Activated T-cell treated with anti-CD3 and anti-CD28 coated beads, Interleukin-2, amount 50 U/mL, for 4 hours (primary cell): ENCODE data around the gene RNF34. TPM values are rescaled to one million over a fixed set of nuclear protein-coding genes. Genes with fewer than 3 reads are reported as not detected.
A peak's percentile ranks its signal among the peaks of the same experiment; 100 is the strongest.

Experiments used
- ATAC-seq, 2 donors: fragments of 200-7000 bp; cut with Tn5 transposase; one replicate each; pipeline ENCODE4 v1.10.0; 2021
- DNase-seq: peaks from one replicate; pipeline ENCODE4 v3.0.0-alpha.2; 2020
- H3K27me3 Mint-ChIP-seq: one replicate; pipeline ENCODE4 v1.8.0; 2021; ENCODE audit warnings: low read depth, mixed read lengths
- H3K36me3 Mint-ChIP-seq: one replicate; pipeline ENCODE4 v1.8.0; 2022; ENCODE audit warnings: mixed read lengths; ENCODE audit not compliant: insufficient read depth
- H3K4me1 Mint-ChIP-seq: one replicate; pipeline ENCODE4 v1.8.0; 2021; ENCODE audit warnings: low read depth, mixed read lengths
- H3K4me3 Mint-ChIP-seq: one replicate; pipeline ENCODE4 v1.8.0; 2021; ENCODE audit warnings: mild to moderate bottlenecking, moderate library complexity, mixed read lengths
- H3K9me3 Mint-ChIP-seq: one replicate; pipeline ENCODE4 v1.8.0; 2021; ENCODE audit warnings: mixed read lengths
- total RNA-seq, 3 donors: library from RNA; stranded (reverse); gene quantifications; one replicate each; pipeline ENCODE4 v1.2.1, GENCODE V29; 2021

The RNF34 gene
- total RNA-seq, 3 donors from 2014 or later, result 69.8 to 84.3 (median 71.9) TPM

- Mint-ChIP-seq H3K27me3 (no peaks in the 10 kb centered on the region), H3K4me3 (no peak overlapping the region), H3K36me3 (peaks cover 36% of the 10 kb centered on the region), H3K9me3 (no peaks in the 10 kb centered on the region), H3K4me1 (peaks cover 3% of the 10 kb centered on the region)
- no peak for DNase-seq
- ATAC-seq, result no peak
These were observed 39.0 kb downstream of the RNF34 start for GRCh38 chr12:121438905-121439304.

- Mint-ChIP-seq H3K4me3 (no peak overlapping the region), H3K4me1 (peaks cover 3% of the 10 kb centered on the region), H3K9me3 (no peaks in the 10 kb centered on the region), H3K36me3 (peaks cover 33% of the 10 kb centered on the region), H3K27me3 (no peaks in the 10 kb centered on the region)
- ATAC-seq (no peak), DNase-seq (no peak)
These were observed 39.8 kb downstream of the RNF34 start for GRCh38 chr12:121439715-121440114.

- Mint-ChIP-seq H3K36me3 (peaks cover 30% of the 10 kb centered on the region), H3K27me3 (no peaks in the 10 kb centered on the region), H3K4me3 (no peak overlapping the region), H3K4me1 (peaks cover 3% of the 10 kb centered on the region), H3K9me3 (no peaks in the 10 kb centered on the region)
- ATAC-seq (no peak), DNase-seq (no peak)
These were observed 40.9 kb downstream of the RNF34 start for GRCh38 chr12:121440768-121441167.

DNA sequence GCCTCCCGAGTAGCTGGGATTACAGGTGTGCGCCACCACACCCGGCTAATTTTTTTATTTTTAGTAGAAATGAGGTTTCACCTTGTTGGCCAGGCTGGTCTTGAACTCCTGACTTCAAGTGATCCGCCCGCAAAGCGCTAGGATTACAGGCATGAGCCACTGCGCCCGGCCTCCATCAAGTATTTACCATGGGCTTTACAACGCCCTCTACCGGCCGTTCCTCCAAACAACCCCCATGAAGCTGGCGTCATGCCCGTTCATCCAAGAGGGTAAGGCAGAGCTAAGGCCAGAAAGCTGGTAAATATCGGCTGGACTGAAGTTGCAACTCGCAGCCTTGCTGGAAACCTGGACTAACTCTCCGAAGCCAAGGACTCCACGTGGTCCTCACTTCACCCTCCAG, 41.6 kb downstream of the RNF34 start:
- ATAC-seq (no peak), DNase-seq (no peak)
- no peaks in the 10 kb centered on the region for H3K27me3 Mint-ChIP-seq
- H3K4me1 Mint-ChIP-seq, result peaks cover 3% of the 10 kb centered on the region
- H3K36me3 Mint-ChIP-seq, result peaks cover 25% of the 10 kb centered on the region
- no peak overlapping the region for H3K4me3 Mint-ChIP-seq
- no peaks in the 10 kb centered on the region for H3K9me3 Mint-ChIP-seq

- ATAC-seq, result no peak
- peaks cover 3% of the 10 kb centered on the region for H3K4me1 Mint-ChIP-seq
- H3K4me3 Mint-ChIP-seq, result no peak overlapping the region
- peaks cover 20% of the 10 kb centered on the region for H3K36me3 Mint-ChIP-seq
- H3K27me3 Mint-ChIP-seq, result no peaks in the 10 kb centered on the region
- no peak for DNase-seq
- no peaks in the 10 kb centered on the region for H3K9me3 Mint-ChIP-seq
These were observed 42.4 kb downstream of the RNF34 start for GRCh38 chr12:121442028-121442948.

GRCh38 chr12:121443193-121443870, 43.4 kb downstream of the RNF34 start:
- ATAC-seq (peak; percentile 85 to 89), DNase-seq (peak; percentile 70)
- Mint-ChIP-seq H3K9me3 (no peaks in the 10 kb centered on the region), H3K27me3 (no peaks in the 10 kb centered on the region), H3K36me3 (peaks cover 15% of the 10 kb centered on the region), H3K4me3 (no peak overlapping the region), H3K4me1 (peaks cover 3% of the 10 kb centered on the region)

DNA sequence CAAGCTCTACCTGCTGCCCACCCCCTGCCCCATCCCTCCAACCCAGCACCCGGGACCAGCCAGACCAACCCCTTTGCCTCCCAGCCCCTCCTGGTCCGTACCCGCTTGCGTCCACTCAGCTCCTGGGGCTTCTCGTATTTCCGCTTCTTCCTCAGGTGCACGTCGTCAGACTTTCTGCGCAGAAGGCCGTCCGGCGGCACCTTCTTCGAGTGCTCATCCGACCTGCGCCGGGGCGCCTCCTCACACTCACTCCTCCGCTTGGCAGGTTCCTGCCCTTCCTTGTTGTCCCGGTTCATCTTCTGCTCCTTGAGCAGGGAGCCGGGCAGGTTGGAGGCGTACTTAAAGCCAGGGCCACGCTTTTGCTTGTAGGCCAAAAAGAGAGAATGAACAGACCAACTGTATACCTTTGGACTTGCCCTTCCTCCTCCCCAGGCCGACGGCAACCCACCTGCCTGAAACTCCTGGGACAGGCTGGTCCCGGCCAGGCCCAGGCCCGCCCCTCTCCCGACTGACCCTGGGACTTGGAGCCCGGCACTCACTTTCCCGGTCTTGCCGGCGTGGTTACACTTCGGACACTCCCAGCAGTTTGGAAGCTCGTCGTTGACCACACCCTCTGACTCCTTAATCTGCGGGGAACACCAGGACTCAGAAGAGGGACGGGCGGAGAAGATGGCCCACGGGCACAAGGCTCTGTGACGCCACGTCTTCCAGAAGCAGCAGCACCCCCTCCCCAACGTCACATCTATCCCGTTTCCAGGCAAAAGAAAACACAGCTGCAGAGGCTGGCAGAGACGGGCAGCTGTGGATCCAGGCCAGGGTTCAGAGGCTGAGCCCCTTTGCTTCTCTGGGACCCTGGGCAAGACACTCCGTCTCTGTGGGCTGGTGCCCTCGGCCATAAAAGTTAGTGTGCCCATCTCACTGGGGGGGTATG, 44.3 kb downstream of the RNF34 start:
- ATAC-seq, result no peak

DNA sequence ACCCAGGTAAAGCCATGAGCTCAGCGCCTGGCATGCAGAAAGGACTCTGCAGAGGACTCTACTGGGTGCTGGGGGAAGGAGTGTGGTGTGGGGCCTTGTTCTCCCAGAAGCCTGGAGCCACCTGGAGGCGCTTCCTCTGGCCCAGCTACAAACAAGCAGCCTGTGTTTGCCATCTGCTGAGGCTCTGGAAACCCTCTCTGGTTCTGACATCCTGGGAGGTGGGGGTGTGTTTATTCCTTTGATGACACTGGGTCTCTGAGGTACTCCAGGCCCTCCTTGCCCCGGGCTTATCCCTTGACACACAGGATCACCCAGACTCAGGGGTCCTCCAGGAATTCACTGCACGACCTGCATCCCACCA, 44.9 kb downstream of the RNF34 start:
- Mint-ChIP-seq H3K4me3 (no peak overlapping the region), H3K27me3 (no peaks in the 10 kb centered on the region), H3K9me3 (no peaks in the 10 kb centered on the region), H3K4me1 (peaks cover 6% of the 10 kb centered on the region), H3K36me3 (peaks cover 15% of the 10 kb centered on the region)
- ATAC-seq, result no peak
- DNase-seq, result no peak

More for the DNA sequence above, 44.3 kb downstream of the RNF34 start:
- Mint-ChIP-seq H3K9me3 (no peaks in the 10 kb centered on the region), H3K27me3 (no peaks in the 10 kb centered on the region), H3K36me3 (peaks cover 16% of the 10 kb centered on the region), H3K4me1 (peaks cover 6% of the 10 kb centered on the region), H3K4me3 (no peak overlapping the region)
- no peak for DNase-seq

DNA sequence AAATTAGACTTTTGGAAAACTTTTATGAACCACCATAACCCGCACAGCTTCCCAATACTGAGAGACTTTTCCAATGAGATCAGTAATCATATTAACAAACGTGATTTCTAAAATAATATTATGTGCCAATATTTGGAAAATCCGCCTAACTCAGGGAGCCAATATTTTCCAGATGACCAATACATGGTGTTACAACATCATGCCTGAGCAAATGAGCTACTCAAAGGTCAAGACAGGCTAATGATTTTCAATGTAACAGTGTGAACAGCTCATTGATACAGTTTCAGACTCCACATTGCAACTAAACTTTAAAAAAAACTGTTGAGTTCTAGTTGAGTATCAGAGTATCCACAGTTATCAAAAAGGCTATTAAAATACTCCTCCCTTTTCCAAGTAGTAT, 46.8 kb downstream of the RNF34 start:
- Mint-ChIP-seq H3K27me3 (no peaks in the 10 kb centered on the region), H3K9me3 (no peaks in the 10 kb centered on the region), H3K4me1 (peaks cover 9% of the 10 kb centered on the region), H3K4me3 (no peak overlapping the region), H3K36me3 (peaks cover 8% of the 10 kb centered on the region)
- ATAC-seq, result no peak
- DNase-seq, result no peak

DNA sequence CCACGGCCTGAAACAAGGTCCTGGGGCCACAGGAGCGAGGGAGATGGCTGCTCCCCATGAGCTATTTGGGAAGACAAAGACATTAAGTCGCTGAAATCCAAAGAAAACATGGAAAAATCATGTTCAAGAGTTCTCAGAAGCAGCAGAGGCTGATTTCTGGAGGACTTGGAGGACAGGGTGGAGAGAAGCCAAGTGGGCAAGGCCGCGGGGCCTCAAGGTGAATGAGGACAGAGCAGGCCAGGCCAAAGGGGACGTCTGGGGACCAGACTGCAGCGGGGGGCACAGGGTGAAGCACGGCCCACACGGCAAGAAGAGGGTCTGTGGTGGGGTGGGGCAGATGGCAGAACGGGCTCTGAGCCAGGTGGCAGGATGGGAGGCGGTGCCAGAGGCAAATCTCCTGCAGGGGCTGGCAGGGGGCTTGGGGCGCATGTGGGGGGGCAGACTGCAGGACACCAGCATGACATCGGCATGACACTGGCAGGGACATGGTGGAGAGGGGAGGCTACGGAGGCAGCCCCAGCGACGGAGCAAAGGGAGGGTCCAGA, 48.9 kb downstream of the RNF34 start:
- ATAC-seq, result no peak
- H3K4me3 Mint-ChIP-seq, result no peak overlapping the region
- H3K27me3 Mint-ChIP-seq, result no peaks in the 10 kb centered on the region
- DNase-seq, result no peak
- peaks cover 12% of the 10 kb centered on the region for H3K4me1 Mint-ChIP-seq
- H3K9me3 Mint-ChIP-seq, result no peaks in the 10 kb centered on the region
- peaks cover 12% of the 10 kb centered on the region for H3K36me3 Mint-ChIP-seq

GRCh38 chr12:121451961-121452339, 52.0 kb downstream of the RNF34 start:
- Mint-ChIP-seq H3K4me3 (no peak overlapping the region), H3K36me3 (peaks cover 13% of the 10 kb centered on the region), H3K4me1 (peaks cover 28% of the 10 kb centered on the region), H3K9me3 (no peaks in the 10 kb centered on the region), H3K27me3 (no peaks in the 10 kb centered on the region)
- ATAC-seq (peak; percentile 61 to 67), DNase-seq (no peak)

GRCh38 chr12:121452340-121452984, 52.5 kb downstream of the RNF34 start:
- H3K9me3 Mint-ChIP-seq, result no peaks in the 10 kb centered on the region
- peak in 1 of 2 donors; percentile 19 for ATAC-seq
- H3K36me3 Mint-ChIP-seq, result peaks cover 12% of the 10 kb centered on the region

GRCh38 chr12:121452985-121453360, 53.1 kb downstream of the RNF34 start:
- no peaks in the 10 kb centered on the region for H3K27me3 Mint-ChIP-seq
- no peaks in the 10 kb centered on the region for H3K9me3 Mint-ChIP-seq
- ATAC-seq (peak in 1 of 2 donors; percentile 15), DNase-seq (no peak)
- peaks cover 30% of the 10 kb centered on the region for H3K4me1 Mint-ChIP-seq
- no peak overlapping the region for H3K4me3 Mint-ChIP-seq
- peaks cover 12% of the 10 kb centered on the region for H3K36me3 Mint-ChIP-seq

More at GRCh38 chr12:121452340-121452984, 52.5 kb downstream of the RNF34 start:
- Mint-ChIP-seq H3K4me1 (peaks cover 30% of the 10 kb centered on the region), H3K27me3 (no peaks in the 10 kb centered on the region), H3K4me3 (no peak overlapping the region)
- DNase-seq, result no peak
